GM12892 (cell line): ENCODE results near the gene TXNDC5. TPM values are rescaled to one million over a fixed set of nuclear protein-coding genes. Genes with fewer than 3 reads are reported as not detected.
A peak's percentile ranks its signal among the peaks of the same experiment; 100 is the strongest.

Experiments used
- DNase-seq: peaks from one replicate; pipeline ENCODE4 v3.0.0; 2011; ENCODE audit not compliant: insufficient read length
- FAIRE-seq: peaks from 2 replicates; lab custom pipeline; 2011; peaks lifted over from hg19 to GRCh38; lab: Jason Lieb, UNC
- POLR2A ChIP-seq: IDR thresholded peaks from 2 replicates; pipeline ENCODE4 v1.6.1; 2011; ENCODE audit warnings: low read depth, low read length, control low read depth
- POLR2AphosphoS5 ChIP-seq: IDR thresholded peaks from 2 replicates; pipeline ENCODE4 v1.6.1; 2011; ENCODE audit warnings: low read depth, low read length, control low read depth
- TAF1 ChIP-seq: IDR thresholded peaks from 2 replicates; pipeline ENCODE4 v1.6.1; 2011; ENCODE audit warnings: low read depth, mild to moderate bottlenecking, control low read depth, low read length, borderline replicate concordance
- polyA plus RNA-seq: library from polyadenylated mRNA; unstranded; fragments of >200 nt; gene quantifications from one replicate; pipeline ENCODE4 v1.2.1, GENCODE V29; 2012; ENCODE audit warnings: missing spikeins, inconsistent platforms; ENCODE audit not compliant: missing spikeins

TXNDC5 gene
- 74.8 TPM for polyA plus RNA-seq

DNA sequence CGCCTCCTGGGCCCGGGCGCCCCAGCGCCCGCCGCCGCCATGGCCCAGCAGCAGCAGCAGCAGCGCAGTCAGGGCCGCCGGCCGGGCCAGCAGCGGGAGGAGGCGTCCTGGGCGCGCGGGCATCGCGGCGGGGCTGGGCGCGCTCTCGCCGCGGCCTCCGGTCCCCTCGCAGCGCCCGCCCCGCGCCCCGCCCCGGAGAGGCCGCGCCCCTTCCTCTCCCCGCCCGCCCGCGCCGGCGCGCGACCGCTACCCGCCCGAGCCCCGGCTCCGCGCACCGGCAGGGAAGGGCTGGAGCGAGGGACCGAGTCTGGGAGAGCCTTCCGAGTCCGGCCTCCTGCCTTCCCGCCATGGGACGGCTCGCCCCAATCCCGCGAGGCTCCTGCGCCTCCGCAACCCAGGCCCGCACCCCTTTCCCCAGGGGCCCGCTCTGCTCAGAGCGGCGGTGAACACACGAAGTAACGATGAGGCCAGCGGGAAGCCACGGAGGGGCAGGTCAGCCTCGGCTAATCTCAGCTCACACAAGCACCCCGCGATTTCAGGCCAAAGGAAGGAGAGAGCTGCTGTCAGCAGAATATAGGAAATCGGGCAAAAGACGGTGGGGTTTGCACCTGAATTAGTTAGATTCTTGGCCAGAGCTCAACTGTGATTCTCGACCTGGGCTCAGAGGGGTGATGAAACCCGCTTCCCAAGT lies at the start of gene TXNDC5:
Gene TXNDC5, minus strand, starts transcription at position 135 of the 691 bp plus-strand sequence. Its CDS starts 12 bp downstream, at position 123.
- TF ChIP-seq TAF1, result peak; percentile 36; the same call in 1 of the 2 replicates
- no peak for TF ChIP-seq POLR2AphosphoS5
- peak; percentile 61; the same call in 1 of the 2 replicates for TF ChIP-seq POLR2A
- DNase-seq (peak; percentile 77), FAIRE-seq (peak; percentile 80)

GRCh38 chr6:7960141-7960540 lies 49.6 kb upstream of the TXNDC5 start:
- FAIRE-seq (no peak), DNase-seq (no peak)
- no peak for TF ChIP-seq POLR2A
- TF ChIP-seq POLR2AphosphoS5, result no peak
- TF ChIP-seq TAF1, result no peak

GRCh38 chr6:7959453-7959852 lies 48.9 kb upstream of the TXNDC5 start:
- no peak for FAIRE-seq
- no peak for TF ChIP-seq POLR2A
- TF ChIP-seq POLR2AphosphoS5, result no peak
- no peak for TF ChIP-seq TAF1
- DNase-seq, result no peak

DNA sequence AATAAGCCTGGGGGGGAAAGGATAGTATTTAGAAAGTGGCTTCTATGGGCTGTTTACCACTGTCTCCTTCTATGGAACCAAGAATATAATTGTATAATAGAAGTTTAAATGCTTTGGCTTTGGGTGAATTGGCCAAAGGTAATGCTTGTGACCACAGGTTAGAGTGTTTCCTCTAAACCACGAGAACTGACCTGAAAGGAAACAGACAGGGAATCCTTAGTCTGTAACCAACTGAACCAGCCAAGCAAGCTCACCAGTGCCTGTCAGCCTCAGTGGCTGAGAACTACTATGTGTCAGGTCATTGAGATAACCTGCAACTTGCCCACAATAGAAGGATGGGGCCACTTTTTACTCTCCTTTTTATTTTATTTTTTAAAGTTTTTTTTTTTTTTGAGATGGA lies 47.9 kb upstream of the TXNDC5 start:
- DNase-seq (no peak), FAIRE-seq (no peak)
- TF ChIP-seq POLR2AphosphoS5 (no peak), POLR2A (no peak), TAF1 (no peak)

DNA sequence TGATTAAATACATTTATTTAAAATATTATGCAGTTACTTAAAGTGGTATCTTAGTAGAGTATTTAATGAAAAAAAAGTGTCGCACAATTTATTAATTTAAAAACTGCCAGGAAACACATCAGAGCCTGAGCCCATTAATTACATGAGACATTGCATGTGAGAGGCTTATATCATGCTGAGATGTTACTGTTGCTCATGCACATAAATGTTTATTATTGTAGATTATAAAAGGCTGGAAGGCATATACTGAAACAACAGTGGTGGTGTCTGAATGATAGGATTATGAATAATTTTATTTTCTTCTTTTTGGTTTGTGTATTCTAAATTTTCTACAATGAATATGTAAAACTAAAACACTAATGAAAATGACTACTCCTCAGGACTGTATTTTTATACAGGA lies 45.7 kb upstream of the TXNDC5 start:
- TF ChIP-seq POLR2A (no peak), TAF1 (no peak), POLR2AphosphoS5 (no peak)
- DNase-seq (no peak), FAIRE-seq (no peak)

- TF ChIP-seq POLR2A, result no peak
- TF ChIP-seq TAF1, result no peak
- TF ChIP-seq POLR2AphosphoS5, result no peak
- FAIRE-seq (no peak), DNase-seq (no peak)
Measured at GRCh38 chr6:7954477-7955200, 44.1 kb upstream of the TXNDC5 start.

- TF ChIP-seq POLR2AphosphoS5 (no peak), POLR2A (no peak), TAF1 (no peak)
- FAIRE-seq, result no peak
Measured at GRCh38 chr6:7953753-7954152, 43.2 kb upstream of the TXNDC5 start.

DNA sequence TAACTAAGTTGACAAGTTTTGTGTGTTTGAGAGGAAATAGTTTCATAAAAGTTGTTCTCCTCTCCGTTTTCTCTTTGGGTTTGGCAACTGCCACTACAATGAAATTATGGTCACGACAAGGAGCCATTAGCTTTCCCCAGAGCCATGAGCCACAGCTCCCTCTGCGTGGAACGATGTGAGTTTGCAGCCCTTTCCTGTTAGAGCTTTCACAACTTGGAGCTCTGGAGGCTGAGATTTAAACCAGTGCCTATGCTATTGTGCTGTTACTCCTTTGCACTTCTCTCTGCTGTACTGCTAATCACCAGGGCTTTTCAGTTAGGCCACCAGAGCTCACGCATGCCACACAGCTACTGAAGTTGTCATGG lies 29.3 kb upstream of the TXNDC5 start:
- DNase-seq (no peak), FAIRE-seq (no peak)
- TF ChIP-seq TAF1 (no peak), POLR2A (no peak), POLR2AphosphoS5 (no peak)

More at GRCh38 chr6:7953753-7954152, 43.2 kb upstream of the TXNDC5 start:
- no peak for DNase-seq

- FAIRE-seq, result peak; percentile 82
- DNase-seq, result no peak
- TF ChIP-seq TAF1, result no peak
- no peak for TF ChIP-seq POLR2A
- no peak for TF ChIP-seq POLR2AphosphoS5
Measured at GRCh38 chr6:7939184-7939863, 28.7 kb upstream of the TXNDC5 start.

DNA sequence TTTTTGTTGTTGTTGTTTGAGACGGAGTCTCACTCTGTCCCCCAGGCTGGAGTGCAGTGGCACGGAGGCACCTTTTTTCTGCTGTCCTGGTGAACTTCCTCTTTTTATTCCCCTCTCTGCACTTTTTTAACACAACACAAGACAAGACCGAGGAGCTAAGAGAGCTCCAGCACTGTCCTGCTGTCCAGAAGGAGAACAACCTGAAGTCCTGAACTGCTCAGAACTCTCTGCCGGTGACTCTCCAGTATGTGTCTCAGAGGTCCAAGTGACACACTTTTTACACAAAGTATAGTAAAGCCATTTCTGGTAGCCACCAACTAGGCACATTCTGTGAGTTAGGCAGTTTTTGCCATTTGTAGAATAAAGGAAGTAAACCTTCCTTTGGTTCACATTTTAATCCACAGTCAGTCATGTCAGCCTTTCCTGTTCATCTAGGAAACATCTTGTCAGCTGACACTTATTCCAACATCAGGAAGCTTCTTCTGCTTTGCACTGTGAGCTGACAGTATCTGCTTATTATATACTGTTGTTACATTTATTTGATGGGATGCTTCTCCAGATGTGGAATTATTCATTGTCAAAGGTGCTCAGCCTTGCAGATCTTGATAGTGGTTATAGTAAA lies 28.1 kb upstream of the TXNDC5 start:
- DNase-seq (no peak), FAIRE-seq (no peak)
- TF ChIP-seq POLR2AphosphoS5 (no peak), TAF1 (no peak), POLR2A (no peak)

DNA sequence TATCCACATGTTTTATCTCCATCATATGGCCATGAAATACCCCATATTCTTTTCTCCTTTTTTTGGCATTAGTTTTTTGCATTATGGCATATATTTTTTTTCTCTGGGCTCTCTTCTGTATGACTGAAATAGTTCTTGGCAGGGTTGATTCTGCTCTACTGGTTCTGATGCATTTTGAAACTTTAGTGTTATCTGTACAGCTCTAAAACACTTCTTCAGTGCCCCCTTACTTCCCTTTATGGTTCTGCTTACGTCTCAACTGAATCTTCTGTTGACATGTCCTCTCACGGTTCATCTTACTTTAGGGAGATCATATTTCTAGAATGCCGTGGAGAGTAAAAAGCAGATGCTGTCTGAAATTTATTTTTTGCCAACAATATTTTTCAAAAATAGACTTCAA lies 23.2 kb upstream of the TXNDC5 start:
- DNase-seq, result no peak
- FAIRE-seq, result peak; percentile 94
- TF ChIP-seq TAF1 (no peak), POLR2A (no peak), POLR2AphosphoS5 (no peak)
